Lower leg skin (tissue), 3 donors: ENCODE results near the gene ADAM22.

Source experiments
- CTCF ChIP-seq, 3 donors: fragments of 450-650 bp; IDR thresholded peaks; one replicate each; pipeline ENCODE4 v1.5.1; 2016; ENCODE audit warnings: antibody characterized with exemption in 3 of 3, mild to moderate bottlenecking in 3 of 3, moderate library complexity in 2 of 3
- POLR2A ChIP-seq, 2 donors: fragments of 450-650 bp; IDR thresholded peaks; one replicate each; pipeline ENCODE4 v1.6.1; 2016 to 2017; ENCODE audit warnings: antibody characterized with exemption in 2 of 2, mild to moderate bottlenecking in 1 of 2, moderate library complexity in 1 of 2

DNA sequence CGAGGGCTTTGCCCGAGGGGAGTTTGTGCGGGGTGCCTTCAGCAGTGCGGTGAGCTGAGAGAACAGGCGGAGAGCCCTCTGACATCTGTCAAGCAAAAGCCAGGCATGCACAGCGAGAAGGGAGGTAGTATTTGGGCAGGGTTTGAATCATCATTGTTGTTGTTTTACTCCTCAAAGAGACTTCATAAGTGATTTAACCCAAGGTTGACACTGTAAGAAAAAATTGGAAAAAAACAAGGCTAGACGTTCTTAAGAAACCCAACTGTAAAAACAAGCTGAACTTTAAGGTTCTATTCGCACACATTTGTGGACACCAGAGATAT lies 1.3 kb downstream of the ADAM22 start:
- TF ChIP-seq CTCF (IDR thresholded peaks at IDR 0.05): no peak
- no peak for TF ChIP-seq POLR2A (IDR thresholded peaks at IDR 0.05)
